HG03469 (cell line): ENCODE data around the gene PRELID2.
"Not testable (repeated sequence)": the region's sequence is repeated elsewhere in the genome, so short reads cannot be mapped to it uniquely, and the experiment has no call there.

Source experiments
- ATAC-seq: cut with Tn5 transposase; IDR thresholded peaks from one replicate; pipeline ENCODE4 v1.9.1; 2021; ENCODE audit warnings: mild to moderate bottlenecking, moderate library complexity, moderate number of reproducible peaks; ENCODE audit not compliant: unreplicated experiment

PRELID2 gene

DNA sequence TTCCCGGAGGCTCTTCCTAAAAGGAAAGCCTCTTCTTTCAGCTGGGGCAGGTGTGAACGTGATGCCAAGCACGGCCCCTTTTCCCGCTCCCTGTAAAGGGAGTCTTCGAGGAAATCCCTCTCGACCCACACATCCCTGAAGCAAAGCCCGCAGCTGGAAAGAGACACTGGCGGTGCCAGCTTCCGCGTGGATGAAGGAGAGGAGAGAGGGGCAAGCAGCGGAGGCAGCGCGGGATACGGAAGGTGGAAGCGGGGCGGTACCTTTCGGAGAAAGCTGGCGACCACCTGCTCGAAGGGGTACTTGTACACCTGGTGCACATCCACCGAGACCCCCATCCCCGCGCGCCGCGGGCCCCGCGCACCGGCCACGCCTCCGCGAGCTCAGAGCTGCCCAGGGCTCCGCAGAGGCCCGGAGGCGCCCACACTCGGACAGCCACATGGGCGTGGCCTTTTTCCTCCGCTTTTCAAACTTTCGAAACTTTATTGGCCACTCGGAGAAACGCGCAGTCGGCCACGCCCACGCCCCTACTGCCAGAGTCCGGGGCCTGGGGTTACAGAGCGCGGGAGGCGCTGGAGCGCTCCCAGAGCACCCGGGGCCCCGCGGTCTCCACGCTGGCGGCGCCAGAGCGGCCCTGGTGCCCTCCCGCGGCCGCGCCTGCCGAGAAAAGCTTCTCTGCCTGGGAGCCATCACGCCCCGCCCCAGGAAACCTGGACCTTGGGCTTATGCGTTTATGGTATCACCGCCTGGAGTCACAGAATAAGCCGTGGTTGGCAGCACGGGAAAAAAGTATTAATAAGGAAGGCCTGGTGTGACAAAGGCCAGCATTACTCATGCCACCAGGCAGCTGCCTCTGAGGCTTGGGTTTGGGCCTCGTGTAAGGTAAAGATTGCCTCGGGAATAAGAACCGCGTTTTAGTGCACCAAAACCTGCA is at the start of gene PRELID2:
PRELID2 (minus strand) TSS at position 426 of the 931 bp plus-strand sequence; CDS start at position 335, 91 bp downstream.
- ATAC-seq = peak; percentile 47

DNA sequence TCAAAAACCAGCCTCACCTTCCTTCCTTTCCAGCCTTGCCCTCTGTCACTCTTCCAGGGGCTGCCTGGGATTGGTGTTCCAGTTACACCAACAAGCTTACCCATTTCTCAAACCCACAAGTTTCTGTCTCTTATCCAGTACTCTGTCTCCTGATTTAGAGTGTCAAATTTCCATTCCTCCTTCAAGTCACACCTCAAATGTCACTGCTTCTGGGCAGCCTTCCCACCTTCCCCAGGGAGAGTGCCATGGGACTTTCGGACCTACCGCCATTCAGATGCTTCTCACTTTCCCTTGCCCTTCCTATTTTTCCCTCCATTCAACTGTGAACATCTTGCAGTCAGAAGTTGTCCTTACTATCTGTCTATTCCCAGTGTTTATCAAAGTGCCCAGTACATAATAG is 39.6 kb upstream of the PRELID2 start:
- no peak for ATAC-seq

DNA sequence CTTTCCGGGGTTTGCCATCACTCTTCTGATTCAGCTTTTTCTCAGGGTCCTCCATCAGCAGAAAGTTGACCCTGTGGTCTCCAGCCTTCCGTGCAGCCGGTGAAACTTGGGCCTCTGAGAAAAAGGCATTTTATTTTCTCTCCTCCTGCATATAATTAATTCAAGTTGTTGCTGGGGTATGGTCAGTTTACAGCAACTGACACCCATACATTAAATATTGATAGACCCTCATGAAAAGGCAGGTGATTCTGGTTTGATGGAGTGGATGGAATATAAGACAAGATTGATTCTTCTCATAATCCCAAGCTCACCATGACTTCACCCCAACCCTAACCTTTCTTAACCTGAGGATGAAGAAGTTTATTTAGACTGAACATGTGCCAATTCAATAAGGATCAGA is 37.8 kb upstream of the PRELID2 start, which contains the start of gene GRXCR2:
GRXCR2 (minus strand) TSS at position 101 of the 400 bp plus-strand sequence; CDS start at position 55, 46 bp downstream.
- ATAC-seq = no peak

DNA sequence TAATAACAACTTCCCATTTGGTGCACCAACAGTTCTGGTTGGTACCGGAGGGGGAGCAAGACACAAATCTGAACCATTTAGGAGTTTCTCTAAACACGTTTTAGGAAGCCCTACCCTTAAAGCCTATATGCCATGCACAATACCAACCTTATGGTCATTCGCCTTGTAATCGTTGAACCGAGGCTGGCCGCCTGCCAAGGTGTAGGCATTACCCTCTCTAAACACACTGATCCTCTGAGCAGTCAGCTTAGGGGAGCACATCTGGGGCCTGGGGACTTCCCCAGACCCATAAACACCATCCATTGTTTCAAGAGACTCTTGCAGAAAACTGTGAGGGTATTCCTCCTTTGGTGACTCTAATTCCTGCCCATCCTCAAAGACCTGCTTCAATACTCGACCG is 37.3 kb upstream of the PRELID2 start:
- ATAC-seq = no peak

DNA sequence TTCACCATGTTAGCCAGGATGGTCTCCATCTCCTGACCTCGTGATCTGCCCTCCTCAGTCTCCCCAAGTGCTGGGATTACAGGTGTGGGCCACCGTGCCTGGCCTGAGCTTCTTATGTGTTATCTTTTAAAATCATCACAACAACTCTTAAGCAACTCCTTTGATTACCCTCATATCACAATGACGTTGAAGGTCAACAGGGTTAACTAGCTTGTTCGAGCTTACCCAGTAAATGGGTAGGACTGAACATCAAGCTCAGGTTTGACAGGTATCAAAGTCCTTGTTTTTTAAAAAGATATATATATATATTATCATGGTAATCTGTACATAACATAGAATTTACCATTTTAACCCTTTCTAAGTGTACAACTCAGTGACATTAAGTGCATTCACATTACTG is 34.6 kb upstream of the PRELID2 start:
- no peak for ATAC-seq

DNA sequence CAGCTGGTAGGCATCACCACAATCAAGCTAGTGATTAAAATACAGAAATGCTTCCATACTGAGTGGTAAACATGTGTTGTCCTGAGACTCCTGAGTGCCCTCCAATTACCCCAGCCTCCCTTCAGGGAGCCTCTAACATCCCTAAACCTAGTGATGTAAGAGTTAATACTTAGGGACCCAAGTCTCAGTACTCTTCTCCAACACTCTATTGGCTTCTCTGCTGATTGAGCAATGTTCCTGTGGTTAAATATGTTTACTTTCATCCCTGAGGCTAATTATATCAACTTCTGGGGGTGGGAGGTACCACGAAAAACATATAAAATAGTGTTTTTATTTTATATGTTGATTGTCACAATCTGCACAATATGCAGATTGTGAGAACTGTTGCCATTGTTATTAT is 32.7 kb upstream of the PRELID2 start:
- no peak for ATAC-seq

DNA sequence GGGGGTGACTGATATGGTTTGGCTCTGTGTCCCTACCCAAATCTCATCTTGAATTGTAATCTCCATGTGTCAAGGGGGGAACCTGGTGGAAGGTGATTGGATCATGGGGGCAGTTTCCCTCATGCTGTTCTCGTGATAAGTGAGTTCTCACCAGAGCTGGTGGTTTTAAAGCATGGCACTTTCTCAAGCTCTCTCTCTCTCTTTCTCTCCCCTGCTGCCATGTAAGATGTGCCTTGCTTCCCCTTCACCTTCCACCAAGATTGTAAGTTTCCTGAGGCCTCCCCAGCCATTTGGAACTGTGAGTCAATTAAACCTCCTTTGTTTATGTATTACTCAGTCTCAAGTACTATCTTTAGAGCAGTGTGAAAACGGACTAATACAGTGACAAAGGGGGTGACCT is 29.3 kb upstream of the PRELID2 start:
- ATAC-seq = not testable (repeated sequence)

DNA sequence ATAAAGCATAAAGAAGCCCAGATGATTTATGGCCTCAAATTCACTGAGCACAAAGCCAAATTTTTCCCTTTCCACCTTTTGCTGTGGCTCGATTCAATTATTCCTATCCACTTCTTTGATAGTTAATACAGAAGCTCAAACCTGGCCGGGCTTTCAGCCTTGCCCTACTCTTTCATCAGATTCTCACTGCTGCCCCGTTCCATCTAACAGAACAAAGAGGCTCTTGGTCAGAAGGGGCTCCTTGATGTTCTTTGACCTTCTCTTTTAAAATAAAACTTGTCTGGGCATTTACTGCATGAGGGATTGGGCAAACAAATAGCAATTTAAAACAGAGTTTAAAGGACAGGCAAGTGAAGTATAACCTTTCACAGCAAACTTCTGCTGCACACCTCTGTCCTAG is 27.9 kb upstream of the PRELID2 start:
- ATAC-seq = no peak

DNA sequence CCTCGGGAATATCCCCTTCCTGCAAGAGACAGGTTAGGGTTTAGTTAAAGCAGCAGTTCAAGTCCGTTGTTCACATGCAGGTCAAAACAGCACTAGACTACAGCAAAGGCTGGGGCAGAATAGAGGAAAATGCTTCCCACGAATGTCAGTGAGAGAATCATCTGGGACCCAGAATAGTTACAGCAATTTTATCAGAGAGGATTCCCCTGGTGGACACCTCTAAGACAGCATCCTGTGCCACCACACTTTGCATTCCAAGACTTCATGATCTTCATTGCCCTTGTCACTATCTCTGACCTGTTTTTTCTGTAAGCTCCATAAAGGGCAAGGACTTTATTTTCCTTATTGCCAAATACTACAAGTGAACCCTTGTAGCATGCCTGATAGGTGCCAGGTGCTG is 24.8 kb upstream of the PRELID2 start:
- ATAC-seq = no peak

DNA sequence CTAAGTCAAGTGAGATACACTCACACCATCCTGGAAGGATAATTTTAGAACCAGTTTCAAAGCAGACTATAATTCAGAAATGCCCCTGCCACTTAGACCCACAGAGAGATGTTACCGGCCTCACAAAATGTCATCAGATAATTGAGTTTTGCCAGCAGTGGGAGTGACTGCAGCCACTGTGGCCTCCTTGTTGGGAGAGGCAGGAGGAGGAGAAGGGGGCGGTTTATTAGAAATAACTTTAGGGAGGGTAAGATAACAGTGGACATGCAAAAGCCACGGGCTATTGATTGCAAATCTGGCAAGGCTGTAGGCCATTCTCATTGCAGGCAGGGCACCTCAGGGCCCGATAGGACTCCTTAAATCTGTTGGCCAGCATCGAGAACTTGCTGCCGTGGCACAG is 24.3 kb upstream of the PRELID2 start:
- ATAC-seq = no peak

DNA sequence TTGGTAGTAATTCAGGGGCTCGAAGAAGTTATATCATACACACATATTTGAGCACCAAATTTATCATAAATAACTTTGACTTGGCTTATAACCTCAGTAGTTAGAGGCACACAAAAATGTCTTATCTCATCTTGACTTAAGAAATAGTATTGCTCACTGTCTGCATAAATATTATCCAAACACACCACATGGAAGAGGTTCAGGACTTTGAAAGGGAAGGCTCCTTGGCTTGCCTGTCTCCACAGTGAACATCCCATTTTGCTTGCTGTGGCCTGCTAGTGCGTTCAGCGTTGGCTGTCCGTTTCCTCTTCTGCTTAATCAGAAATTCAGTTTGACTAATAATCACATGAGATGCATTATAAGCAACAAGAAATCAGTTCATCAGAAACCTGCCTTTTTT is 23.8 kb upstream of the PRELID2 start:
- no peak for ATAC-seq

DNA sequence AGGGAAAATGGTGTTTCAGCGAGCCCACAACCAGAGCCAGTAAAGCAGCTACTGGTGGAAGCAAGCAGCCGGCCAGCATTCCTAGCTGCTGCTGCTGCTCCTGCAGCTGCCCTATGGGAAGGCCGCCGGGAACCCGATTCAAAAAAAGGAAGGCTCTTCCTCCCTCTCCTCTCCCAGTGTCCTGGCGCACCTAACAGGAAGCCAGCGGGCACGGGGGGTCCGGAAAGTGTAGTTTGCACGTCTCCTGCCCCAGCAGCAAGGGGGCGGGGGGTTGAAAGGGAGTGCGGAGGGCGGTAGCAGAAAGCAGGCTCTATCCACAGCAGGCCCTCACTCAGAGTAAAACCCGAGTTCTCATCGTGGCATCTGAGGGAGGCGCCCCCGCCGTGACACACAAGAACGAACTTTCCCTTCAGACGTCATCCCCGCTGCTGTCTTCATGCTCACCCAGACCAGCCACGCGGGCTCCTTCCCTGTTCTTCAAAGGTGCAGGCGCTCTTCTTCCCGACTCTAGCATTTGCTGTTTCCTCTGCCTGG is 21.2 kb upstream of the PRELID2 start:
- ATAC-seq = no peak

DNA sequence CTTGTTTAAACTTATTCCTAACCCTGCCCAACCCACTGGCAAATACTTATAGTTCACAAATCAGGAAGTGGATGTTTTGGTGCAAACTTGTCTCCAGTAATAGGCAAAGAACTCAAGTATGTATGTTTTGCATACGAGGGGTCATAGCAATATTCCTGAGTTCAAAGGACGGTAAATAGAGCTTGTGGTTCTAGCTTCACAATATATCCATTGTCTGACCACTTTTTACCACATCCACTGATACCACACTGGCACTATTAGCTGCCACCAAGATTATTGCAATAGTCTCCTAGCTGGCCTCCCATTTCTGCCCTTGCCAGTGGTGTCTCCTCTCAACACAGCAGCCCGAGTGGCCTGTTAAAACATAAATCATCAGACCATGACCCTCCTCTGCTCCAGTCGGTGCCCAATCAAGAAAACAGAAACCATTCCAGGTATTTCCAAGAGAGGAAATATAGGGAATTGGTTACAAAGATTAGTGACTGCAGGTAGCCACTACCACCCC is 20.7 kb upstream of the PRELID2 start:
- no peak for ATAC-seq

DNA sequence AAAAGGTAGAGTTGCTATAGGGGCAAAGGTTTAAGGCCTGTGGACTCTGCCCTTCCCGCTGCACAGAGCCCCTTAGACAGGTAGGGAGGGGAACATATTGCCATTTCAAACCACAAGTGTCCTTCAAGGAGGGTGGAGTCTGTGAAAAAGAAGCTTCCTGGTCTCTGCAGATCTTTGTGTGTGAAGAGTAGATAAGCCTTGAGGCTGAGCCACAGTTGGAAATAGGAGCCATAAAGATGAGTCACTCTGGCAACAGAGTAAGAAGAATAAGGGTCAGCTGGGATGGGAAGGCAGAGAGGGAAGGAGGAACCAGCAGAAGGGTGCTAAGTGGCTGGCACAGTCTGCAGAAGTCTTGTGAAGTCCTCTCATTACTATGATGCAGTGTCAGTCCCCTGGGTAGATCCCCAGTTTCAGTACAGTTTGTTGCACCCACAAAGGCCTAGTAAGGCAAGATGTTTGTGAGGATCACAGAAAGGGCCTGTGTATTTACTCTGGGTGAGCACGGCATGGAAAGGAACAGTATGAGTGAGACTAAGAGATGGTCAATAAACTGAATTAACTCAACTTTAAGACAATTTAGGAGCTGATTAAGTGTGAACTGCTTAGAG is 19.6 kb upstream of the PRELID2 start:
- ATAC-seq = no peak

DNA sequence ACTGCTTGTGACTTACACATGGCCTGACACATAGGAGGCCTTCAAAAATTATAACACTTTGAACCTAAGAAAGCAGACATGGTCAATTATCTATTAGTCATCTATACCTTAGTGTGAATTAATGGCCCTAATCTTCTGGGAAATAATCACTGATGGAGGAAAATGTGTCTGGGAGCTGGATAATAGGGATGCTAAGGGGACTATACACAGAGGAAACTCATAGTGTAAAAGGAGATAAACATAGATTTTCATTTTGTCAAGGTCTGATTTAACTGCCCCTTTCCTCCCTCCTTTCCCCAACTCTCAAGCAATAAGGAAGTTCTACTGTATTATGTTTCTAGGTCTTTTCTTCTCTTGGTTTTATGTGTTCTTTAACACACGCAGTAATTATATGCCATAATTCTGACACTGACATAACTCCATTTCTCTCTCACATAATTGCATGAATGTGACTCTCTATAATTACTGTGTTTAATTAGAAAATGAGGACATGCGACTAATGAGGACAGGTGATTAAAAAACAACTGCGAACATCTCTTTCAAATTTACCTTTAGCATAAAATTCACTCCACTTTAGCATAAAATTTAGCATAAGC is 18.7 kb upstream of the PRELID2 start:
- ATAC-seq = no peak

DNA sequence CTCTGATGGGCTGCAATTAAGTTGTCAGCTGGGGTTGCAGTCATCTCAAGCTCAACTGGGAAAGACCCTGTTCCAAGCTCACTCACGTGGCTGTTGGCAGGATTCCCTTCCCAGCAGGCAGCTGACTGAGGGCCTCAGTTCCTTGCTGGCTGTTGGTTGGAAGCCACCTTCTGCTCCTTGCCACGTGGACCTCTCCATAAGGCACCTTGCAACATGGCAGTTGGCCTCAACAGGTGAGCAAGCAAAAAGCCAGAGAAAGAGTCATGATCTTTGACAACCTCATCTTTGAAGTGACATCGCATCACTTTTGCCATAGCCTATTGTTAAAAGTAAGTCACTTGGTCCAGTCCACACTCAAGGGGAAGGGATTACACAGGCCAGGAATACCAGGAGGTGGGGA is 17.8 kb upstream of the PRELID2 start:
- no peak for ATAC-seq

DNA sequence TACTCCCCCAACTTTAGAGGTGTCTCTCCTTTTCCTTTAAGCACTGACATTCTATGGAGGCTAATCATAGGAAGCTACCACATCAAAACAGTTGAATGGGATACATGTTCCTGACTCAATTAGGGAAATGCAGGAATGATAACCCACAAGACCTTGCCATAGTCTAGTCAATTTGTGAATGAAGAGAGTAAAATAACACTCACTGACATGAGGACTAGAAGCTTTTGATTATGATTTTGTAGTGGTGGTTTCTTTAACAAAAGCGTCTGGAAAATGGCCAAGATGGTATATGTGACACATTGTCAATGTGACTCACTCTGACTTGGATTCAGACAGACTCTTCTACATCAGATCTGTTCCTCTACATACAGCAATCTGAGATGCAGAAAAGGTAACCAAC is 13.7 kb upstream of the PRELID2 start:
- ATAC-seq = no peak

DNA sequence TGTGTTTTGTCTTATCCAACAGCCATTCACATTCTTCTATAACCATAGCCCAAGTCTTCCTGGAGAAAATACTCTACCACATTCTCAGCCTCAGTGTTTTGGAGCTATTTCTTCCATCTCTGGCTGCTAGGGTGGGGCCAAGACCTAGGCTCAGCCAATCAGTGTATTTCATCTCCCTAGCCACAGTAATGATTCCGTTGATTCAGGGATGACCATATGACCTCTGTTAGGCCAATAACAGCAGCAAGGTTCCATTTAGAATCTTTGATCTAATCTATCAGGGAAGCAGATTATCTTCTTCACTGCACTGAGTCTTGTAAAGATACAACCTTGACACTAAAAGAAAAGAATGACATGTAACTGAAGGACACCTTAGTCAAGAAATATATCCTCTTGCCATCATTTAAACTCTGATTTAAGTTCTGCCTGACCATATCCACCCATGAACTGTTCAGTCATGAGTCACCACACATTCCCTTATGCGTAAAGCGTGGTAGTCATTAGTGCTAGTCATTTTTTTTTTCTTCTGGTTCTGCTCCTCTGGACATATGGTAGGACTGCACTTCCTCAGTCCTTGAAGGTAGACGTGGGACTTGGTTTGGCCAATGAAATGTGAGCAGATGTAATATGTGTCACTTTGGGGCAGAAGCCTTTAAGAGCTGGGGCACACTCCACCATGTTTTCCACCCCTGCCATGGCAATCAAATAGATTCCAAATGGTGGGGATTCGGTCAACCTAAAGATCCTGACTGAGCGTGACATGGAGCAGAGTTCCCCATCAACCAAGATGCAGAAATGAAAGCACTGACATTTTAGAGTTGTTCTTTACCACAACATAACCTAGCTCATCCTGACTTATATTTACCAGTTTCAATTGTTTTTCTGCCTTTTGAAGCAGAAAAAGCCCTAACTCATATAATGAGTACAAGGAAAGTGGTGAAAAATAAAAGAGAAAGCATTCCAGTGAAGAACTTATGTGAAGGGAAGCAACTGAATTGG is 12.7 kb upstream of the PRELID2 start:
- ATAC-seq = no peak

DNA sequence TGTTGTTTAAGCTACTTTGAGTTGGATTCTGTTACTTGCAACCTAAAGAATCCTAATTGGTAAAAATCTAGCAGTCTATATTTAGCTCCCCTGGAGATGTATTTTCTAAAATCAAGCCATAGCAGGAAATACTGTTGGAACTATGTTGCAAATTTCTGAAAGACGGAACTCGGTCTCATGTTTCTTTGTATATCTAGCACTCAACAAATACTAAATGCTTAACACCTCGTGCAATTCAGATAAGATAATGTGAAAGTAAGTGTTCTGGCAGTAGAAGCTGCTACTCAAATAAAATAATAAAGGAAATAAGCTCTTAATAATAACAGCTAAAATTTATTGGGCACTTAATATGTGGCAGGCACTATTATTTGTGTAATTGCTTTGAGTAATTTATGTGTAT is 10.9 kb upstream of the PRELID2 start:
- ATAC-seq = no peak

DNA sequence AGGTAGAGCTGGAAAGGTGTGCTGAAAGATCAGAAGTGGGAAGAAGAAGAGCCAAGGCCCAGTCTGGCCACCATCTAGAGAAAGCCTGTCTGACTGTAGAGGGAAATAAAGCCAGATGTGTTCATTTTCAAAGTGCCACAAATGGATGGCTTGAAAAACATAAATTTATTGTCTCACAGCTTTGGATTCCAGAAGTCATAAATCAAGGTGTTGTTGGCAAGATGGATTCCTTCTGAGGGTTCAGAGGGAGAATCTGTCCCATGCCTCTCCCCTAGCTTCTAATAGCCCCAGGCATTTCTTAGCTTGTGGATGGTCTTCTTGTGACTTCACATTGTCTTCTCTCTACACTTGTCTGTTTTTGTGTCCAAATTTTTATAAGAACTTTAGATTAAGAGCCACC is 6.2 kb upstream of the PRELID2 start:
- no peak for ATAC-seq
